CD4-positive, alpha-beta T cell (primary cell): ENCODE results near the gene ITSN2. TPM values are rescaled to one million over a fixed set of nuclear protein-coding genes. Genes with fewer than 3 reads are reported as not detected.

Experiments
- ATAC-seq: fragments of 200-7000 bp; cut with Tn5 transposase; one replicate; pipeline ENCODE4 v1.10.0; 2022; ENCODE audit warnings: mild to moderate bottlenecking; ENCODE audit not compliant: poor library complexity
- CTCF ChIA-PET: fragments of 350-600 bp; sonication (Branson Sonifier 250); formaldehyde crosslinking; loops from one replicate; lab custom pipeline; 2021; ENCODE audit warnings: antibody characterized with exemption, inconsistent platforms; lab: Charles Lee
- POLR2A ChIA-PET: fragments of 350-600 bp; sonication (Branson Sonifier 250); formaldehyde crosslinking; loops from one replicate; lab custom pipeline; 2021; ENCODE audit warnings: antibody characterized with exemption, inconsistent platforms; lab: Charles Lee
- DNase-seq, 14 experiments: peaks; one replicate each; pipeline ENCODE4 v3.0.0-alpha.2; 2013 to 2020; ENCODE audit warnings: mixed read lengths in 2 of 14
- H3K27ac ChIP-seq, 2 donors: one replicate each; pipeline versions ENCODE4 v1.5.1 to v1.7.0; 2013; ENCODE audit warnings: low read length in 2 of 2, low read depth in 1 of 2, mild to moderate bottlenecking in 1 of 2
- H3K27me3 ChIP-seq, 2 experiments: 1 replicate in 1 of 2; 2 replicates in 1 of 2; pipeline versions ENCODE4 v1.6.1 to v1.7.0; 2013; ENCODE audit warnings: low read length in 2 of 2, control low read depth in 1 of 2, mild to moderate bottlenecking in 1 of 2, moderate library complexity in 1 of 2; ENCODE audit not compliant: insufficient read depth in 2 of 2, control insufficient read depth in 1 of 2
- H3K36me3 ChIP-seq: one replicate; pipeline ENCODE4 v1.6.1; 2013; ENCODE audit warnings: low read length, control low read depth; ENCODE audit not compliant: insufficient read depth
- H3K4me1 ChIP-seq: one replicate; pipeline ENCODE4 v1.6.1; 2013; ENCODE audit warnings: low read length, control low read depth; ENCODE audit not compliant: insufficient read depth
- H3K4me3 ChIP-seq: one replicate; pipeline ENCODE4 v1.5.1; 2013; ENCODE audit warnings: mild to moderate bottlenecking, low read length, moderate library complexity
- H3K9me3 ChIP-seq, 2 experiments: 1 replicate in 1 of 2; 2 replicates in 1 of 2; pipeline versions ENCODE4 v1.6.1 to v1.7.0; 2013; ENCODE audit warnings: low read length in 2 of 2, mild to moderate bottlenecking in 2 of 2, control low read depth in 1 of 2, moderate library complexity in 1 of 2; ENCODE audit not compliant: control insufficient read depth in 1 of 2, insufficient read depth in 1 of 2
- H3K27ac Mint-ChIP-seq: one replicate; pipeline ENCODE4 v1.8.0; 2020; ENCODE audit warnings: mixed read lengths
- H3K27me3 Mint-ChIP-seq: one replicate; pipeline ENCODE4 v1.8.0; 2021; ENCODE audit warnings: mixed read lengths
- H3K36me3 Mint-ChIP-seq: one replicate; pipeline ENCODE4 v1.8.0; 2021; ENCODE audit warnings: low read depth, mixed read lengths
- H3K4me1 Mint-ChIP-seq: one replicate; pipeline ENCODE4 v1.8.0; 2021; ENCODE audit warnings: low read depth, mixed read lengths
- H3K4me3 Mint-ChIP-seq: one replicate; pipeline ENCODE4 v1.8.0; 2020; ENCODE audit warnings: mild to moderate bottlenecking, mixed read lengths
- H3K9me3 Mint-ChIP-seq: one replicate; pipeline ENCODE4 v1.8.0; 2020; ENCODE audit warnings: mixed read lengths
- intact Hi-C, 2 experiments: fragments of 100-400 bp; cut with DNase I in 1 of 2; cut with micrococcal nuclease in 1 of 2; formaldehyde crosslinking; loops; one replicate each; pipeline versions ENCODE4 v1.15.1 to v1.9.0; 2023 to 2025; cut with DNase I, micrococcal nuclease
- total RNA-seq, 174 experiments: library from RNA in 2 of 174; stranded (reverse) in 2 of 174; gene quantifications; one replicate each; pipeline ENCODE4 v1.2.3 and lab custom pipeline; 2021 to 2026
- TF ChIP-seq, protein P1 (sequence below): fragments of 200-600 bp; IDR thresholded peaks from one replicate; pipeline ENCODE4 v1.8.0; 2022; ENCODE audit warnings: antibody characterized with exemption, mild to moderate bottlenecking

ITSN2 gene
- total RNA-seq, 2 experiments from 2014 or later: 75.4 to 77.1 TPM

DNA sequence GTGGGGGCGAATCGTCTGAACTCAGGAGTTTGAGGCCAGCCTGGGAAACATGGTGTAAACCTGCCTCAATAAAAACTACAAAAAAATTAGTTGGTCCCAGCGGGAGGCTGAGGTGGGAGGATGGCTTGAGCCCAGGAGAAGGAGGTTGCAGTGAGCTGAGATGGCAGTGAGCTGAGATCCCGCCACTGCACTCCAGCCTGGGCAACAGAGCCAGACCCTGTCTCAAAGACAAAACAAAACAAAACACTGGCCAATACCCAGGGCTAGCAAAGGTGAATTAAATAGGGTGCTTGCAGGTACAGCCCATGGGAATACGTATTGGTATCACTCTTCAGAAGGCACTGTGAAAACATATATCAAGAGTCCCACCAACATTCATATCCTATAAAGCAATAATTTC, 7.0 kb downstream of the ITSN2 start:
- intact Hi-C loops: no loop called here
- H3K36me3 ChIP-seq: no peaks in the 10 kb centered on the region
- Mint-ChIP-seq H3K4me1 (peaks cover 84% of the 10 kb centered on the region), H3K4me3 (no peak overlapping the region), H3K9me3 (no peaks in the 10 kb centered on the region), H3K27me3 (no peaks in the 10 kb centered on the region), H3K27ac (no peak overlapping the region), H3K36me3 (peaks cover 4% of the 10 kb centered on the region)
- CTCF ChIA-PET: no interaction called here
- H3K27ac ChIP-seq: no peak overlapping the region
- ATAC-seq: no peak
- DNase-seq: no peak
- POLR2A ChIA-PET: no interaction called here
- peaks cover 15% of the 10 kb centered on the region for H3K4me1 ChIP-seq
- H3K9me3 ChIP-seq: no peaks in the 10 kb centered on the region
- TF ChIP-seq, protein P1, sequence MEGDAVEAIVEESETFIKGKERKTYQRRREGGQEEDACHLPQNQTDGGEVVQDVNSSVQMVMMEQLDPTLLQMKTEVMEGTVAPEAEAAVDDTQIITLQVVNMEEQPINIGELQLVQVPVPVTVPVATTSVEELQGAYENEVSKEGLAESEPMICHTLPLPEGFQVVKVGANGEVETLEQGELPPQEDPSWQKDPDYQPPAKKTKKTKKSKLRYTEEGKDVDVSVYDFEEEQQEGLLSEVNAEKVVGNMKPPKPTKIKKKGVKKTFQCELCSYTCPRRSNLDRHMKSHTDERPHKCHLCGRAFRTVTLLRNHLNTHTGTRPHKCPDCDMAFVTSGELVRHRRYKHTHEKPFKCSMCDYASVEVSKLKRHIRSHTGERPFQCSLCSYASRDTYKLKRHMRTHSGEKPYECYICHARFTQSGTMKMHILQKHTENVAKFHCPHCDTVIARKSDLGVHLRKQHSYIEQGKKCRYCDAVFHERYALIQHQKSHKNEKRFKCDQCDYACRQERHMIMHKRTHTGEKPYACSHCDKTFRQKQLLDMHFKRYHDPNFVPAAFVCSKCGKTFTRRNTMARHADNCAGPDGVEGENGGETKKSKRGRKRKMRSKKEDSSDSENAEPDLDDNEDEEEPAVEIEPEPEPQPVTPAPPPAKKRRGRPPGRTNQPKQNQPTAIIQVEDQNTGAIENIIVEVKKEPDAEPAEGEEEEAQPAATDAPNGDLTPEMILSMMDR: no peak
- no peaks in the 10 kb centered on the region for H3K27me3 ChIP-seq
- no peak overlapping the region for H3K4me3 ChIP-seq

DNA sequence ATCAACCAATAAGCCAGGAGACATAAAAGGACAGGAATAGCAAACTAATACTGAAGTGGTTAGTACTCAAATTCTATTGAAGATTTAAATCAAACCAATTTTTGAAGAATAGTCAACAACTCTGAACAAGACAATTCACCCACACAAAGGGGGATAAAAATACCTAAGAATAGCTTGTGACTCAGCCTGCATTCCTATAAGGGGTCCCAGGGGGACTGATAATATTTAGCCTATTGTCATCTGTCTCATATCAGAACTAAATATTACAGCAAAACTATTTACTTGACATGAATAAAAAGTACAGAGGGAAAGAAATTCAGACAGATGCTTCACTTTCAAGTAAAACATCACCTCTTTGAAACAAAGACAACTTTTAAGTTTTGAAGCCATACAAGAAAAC, 7.7 kb downstream of the ITSN2 start:
- Mint-ChIP-seq H3K4me3 (no peak overlapping the region), H3K36me3 (peaks cover 4% of the 10 kb centered on the region), H3K27ac (no peak overlapping the region), H3K27me3 (no peaks in the 10 kb centered on the region), H3K4me1 (peaks cover 79% of the 10 kb centered on the region), H3K9me3 (no peaks in the 10 kb centered on the region)
- DNase-seq (no peak), ATAC-seq (no peak)
- ChIA-PET POLR2A (no interaction called here), CTCF (no interaction called here)
- intact Hi-C loops: no loop called here
- Histone ChIP-seq H3K27me3 (no peaks in the 10 kb centered on the region), H3K4me3 (no peak overlapping the region), H3K4me1 (peaks cover 9% of the 10 kb centered on the region), H3K36me3 (no peaks in the 10 kb centered on the region), H3K9me3 (no peaks in the 10 kb centered on the region), H3K27ac (no peak overlapping the region)
- TF ChIP-seq, protein P1: no peak

DNA sequence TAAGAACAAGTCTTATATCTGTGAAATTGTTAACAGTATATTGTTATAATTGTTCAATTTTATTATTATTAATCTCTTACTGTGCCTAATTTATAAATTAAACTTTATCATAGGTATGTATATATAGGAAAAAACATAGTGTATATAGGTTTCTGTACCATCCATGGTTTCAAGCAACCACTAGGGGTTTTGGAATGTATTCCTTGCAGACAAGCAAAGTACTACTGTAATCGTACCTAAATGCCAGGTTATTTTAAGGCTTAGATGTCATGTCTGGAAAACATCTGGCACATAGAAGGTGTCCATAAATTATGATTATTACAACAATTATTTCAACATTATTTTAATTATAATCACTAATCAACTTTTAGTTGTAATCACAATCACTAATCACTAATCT, 8.4 kb downstream of the ITSN2 start:
- H3K36me3 ChIP-seq: no peaks in the 10 kb centered on the region
- H3K4me3 ChIP-seq: no peak overlapping the region
- no peaks in the 10 kb centered on the region for H3K9me3 ChIP-seq
- ATAC-seq (no peak), DNase-seq (no peak)
- peaks cover under 1% of the 10 kb centered on the region for H3K36me3 Mint-ChIP-seq
- CTCF ChIA-PET: no interaction called here
- POLR2A ChIA-PET: interaction anchor here (1.5 kb wide), 1 partner anchor 8 kb away, joined by 9 read pairs; the partner anchor contains the start of gene ITSN2
- TF ChIP-seq, protein P1: no peak
- H3K27me3 Mint-ChIP-seq: no peaks in the 10 kb centered on the region
- H3K27ac Mint-ChIP-seq: no peak overlapping the region
- no peaks in the 10 kb centered on the region for H3K27me3 ChIP-seq
- intact Hi-C loops: no loop called here
- peaks cover 75% of the 10 kb centered on the region for H3K4me1 Mint-ChIP-seq
- no peak overlapping the region for H3K27ac ChIP-seq
- peaks cover 9% of the 10 kb centered on the region for H3K4me1 ChIP-seq
- H3K4me3 Mint-ChIP-seq: no peak overlapping the region
- no peaks in the 10 kb centered on the region for H3K9me3 Mint-ChIP-seq
